ENCODE results near the gene ZMYM4. TPM values are rescaled to one million over a fixed set of nuclear protein-coding genes. Genes with fewer than 3 reads are reported as not detected.

ZMYM4 gene
- total and polyA plus RNA-seq, 10 of the 15 experiments (the other 5 are each of a cell fraction or from before 2014, with no cell fraction given), result 8.0 to 37.0 (median 28.1) TPM

DNA sequence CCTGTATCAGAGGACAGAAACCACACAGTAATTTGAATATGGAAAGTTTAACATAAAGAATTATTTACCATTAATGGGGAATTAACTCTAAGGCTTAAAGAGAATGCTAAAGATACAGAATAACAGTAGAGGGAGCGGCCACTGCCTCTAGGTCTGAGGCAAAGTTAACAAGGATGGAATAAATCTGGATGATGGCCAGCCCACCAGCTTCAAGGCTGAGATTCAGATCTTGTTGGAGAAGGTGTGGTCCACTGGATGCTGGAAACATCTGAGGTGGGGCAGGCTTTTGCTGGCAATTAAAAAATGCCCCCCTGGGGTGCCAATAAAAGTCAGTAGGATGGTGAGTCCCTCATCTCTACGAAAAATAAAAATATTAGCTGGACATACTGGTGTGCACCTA is 29.4 kb downstream of the ZMYM4 start:
- TF ChIP-seq ATF3 (IDR thresholded peaks at IDR 0.05; ENCODE audit: borderline replicate concordance, extremely low read depth, low read depth, low read length), result no peak
- no peak for TF ChIP-seq GATAD2B (conservative IDR thresholded peaks at IDR 0.05; ENCODE audit: low read depth)
- TF ChIP-seq RB1 (IDR thresholded peaks at IDR 0.05; ENCODE audit: borderline replicate concordance), result no peak
- TF ChIP-seq DPF2 (IDR thresholded peaks at IDR 0.05), result no peak
- TF ChIP-seq ZNF24 (IDR thresholded peaks at IDR 0.05), result no peak
- TF ChIP-seq NR2C1 (IDR thresholded peaks at IDR 0.05), result no peak
- TF ChIP-seq E4F1 (IDR thresholded peaks at IDR 0.05; ENCODE audit: borderline replicate concordance, partially characterized antibody), result no peak
- no peak for TF ChIP-seq ZNF207 (IDR thresholded peaks at IDR 0.05; ENCODE audit: borderline replicate concordance)
- no peak for TF ChIP-seq SMAD5 (IDR thresholded peaks at IDR 0.05; ENCODE audit: low read depth)
- TF ChIP-seq RELA (IDR thresholded peaks at IDR 0.05; ENCODE audit: borderline replicate concordance, partially characterized antibody), result no peak
- TF ChIP-seq RAD21 (IDR thresholded peaks at IDR 0.05; ENCODE audit: insufficient read depth, low read depth, low read length), result no peak
- no peak for TF ChIP-seq IRF3 (IDR thresholded peaks at IDR 0.05)
- no peak for TF ChIP-seq HDGF (IDR thresholded peaks at IDR 0.05)
- TF ChIP-seq, protein P1, sequence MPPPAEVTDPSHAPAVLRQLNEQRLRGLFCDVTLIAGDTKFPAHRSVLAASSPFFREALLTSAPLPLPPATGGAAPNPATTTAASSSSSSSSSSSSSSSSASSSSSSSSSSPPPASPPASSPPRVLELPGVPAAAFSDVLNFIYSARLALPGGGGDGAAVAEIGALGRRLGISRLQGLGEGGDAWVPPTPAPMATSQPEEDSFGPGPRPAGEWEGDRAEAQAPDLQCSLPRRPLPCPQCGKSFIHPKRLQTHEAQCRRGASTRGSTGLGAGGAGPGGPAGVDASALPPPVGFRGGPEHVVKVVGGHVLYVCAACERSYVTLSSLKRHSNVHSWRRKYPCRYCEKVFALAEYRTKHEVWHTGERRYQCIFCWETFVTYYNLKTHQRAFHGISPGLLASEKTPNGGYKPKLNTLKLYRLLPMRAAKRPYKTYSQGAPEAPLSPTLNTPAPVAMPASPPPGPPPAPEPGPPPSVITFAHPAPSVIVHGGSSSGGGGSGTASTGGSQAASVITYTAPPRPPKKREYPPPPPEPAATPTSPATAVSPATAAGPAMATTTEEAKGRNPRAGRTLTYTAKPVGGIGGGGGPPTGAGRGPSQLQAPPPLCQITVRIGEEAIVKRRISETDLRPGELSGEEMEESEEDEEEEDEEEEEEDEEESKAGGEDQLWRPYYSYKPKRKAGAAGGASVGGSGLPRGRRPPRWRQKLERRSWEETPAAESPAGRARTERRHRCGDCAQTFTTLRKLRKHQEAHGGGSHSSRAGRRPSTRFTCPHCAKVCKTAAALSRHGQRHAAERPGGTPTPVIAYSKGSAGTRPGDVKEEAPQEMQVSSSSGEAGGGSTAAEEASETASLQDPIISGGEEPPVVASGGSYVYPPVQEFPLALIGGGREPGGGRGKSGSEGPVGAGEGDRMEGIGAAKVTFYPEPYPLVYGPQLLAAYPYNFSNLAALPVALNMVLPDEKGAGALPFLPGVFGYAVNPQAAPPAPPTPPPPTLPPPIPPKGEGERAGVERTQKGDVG (CRISPR knock-in tag; IDR thresholded peaks at IDR 0.05), result no peak
- no peak for TF ChIP-seq EZH2 (IDR thresholded peaks at IDR 0.05; ENCODE audit: borderline replicate concordance, control insufficient read depth, low read depth, low read length)
- no peak for TF ChIP-seq FOS (IDR thresholded peaks at IDR 0.05; ENCODE audit: borderline replicate concordance, extremely low read depth, insufficient read length)
- TF ChIP-seq RUNX3 (IDR thresholded peaks at IDR 0.05; ENCODE audit: low read length), result no peak
- no peak for TF ChIP-seq CEBPB (IDR thresholded peaks at IDR 0.05; ENCODE audit: borderline replicate concordance in 1 of 2, low read depth in 2 of 2, low read length in 2 of 2)
- no peaks in the 10 kb centered on the region; the same call in 1 of the 2 replicates for H3K79me2 ChIP-seq (ENCODE audit: control insufficient read depth, insufficient read depth, low read length)
- ATAC-seq (no peak; the same call in 2 of the 3 replicates), DNase-seq (ENCODE audit: low read depth, low spot score) (no peak), FAIRE-seq (no peak)
- no peak overlapping the region; the same call in 1 of the 2 replicates for H3K4me2 ChIP-seq (ENCODE audit: control insufficient read depth, insufficient read depth)
- H3K27me3 ChIP-seq (replicated peaks in 1 of 2; ENCODE audit: control insufficient read depth in 2 of 2, insufficient read depth in 2 of 2, low read length in 1 of 2), result no peaks in the 10 kb centered on the region
- no TSS peak for BruUV-seq (replicated peaks)
- H3K27ac ChIP-seq (ENCODE audit: control insufficient read depth, insufficient read depth), result peak overlapping the region; percentile 35; the same call in 1 of the 2 replicates
- H3K4me1 ChIP-seq (ENCODE audit: control insufficient read depth, insufficient read depth, low read length), result peaks cover 18% of the 10 kb centered on the region
- no peak overlapping the region for H3K4me3 ChIP-seq
- H3K36me3 ChIP-seq (ENCODE audit: control insufficient read depth in 2 of 2, insufficient read depth in 2 of 2, low read length in 1 of 2), result peaks cover 0 to 3% of the 10 kb centered on the region in 2 experiments; a peak in 2 of 4 replicates
- H2AFZ ChIP-seq (ENCODE audit: control insufficient read depth, low read depth, low read length), result no peak overlapping the region
- H3K9ac ChIP-seq (ENCODE audit: control insufficient read depth, insufficient read depth, low read length), result no peak overlapping the region
- 98% methylated on average over 2 of the region's 2 CpGs for WGBS (ENCODE audit: insufficient coverage, insufficient replicate concordance, low lambda C conversion rate, missing lambda C conversion rate)
- ChIA-PET CTCF (interaction anchor here (0.8 to 5.8 kb wide), 9 partner anchors 22 to 445 kb away, joined by 3 to 49 read pairs (median 3); no protein-coding TSS in a partner anchor), SMC1A (ENCODE audit: uncharacterized antibody, unreplicated experiment) (interaction anchor here (0.6 to 5.1 kb wide), 4 partner anchors 63 to 514 kb away, joined by 3 to 32 read pairs (median 4); no protein-coding TSS in a partner anchor), POLR2A (interaction anchor here (1.3 kb wide), 1 partner anchor 105 kb away, joined by 3 read pairs; the partner anchor contains the start of gene SFPQ), RAD21 (ENCODE audit: unreplicated experiment) (interaction anchor here (0.9 to 2.0 kb wide), 2 partner anchors 96 to 438 kb away, joined by 3 to 22 read pairs; partner anchors contain the start of gene SMIM12)
- in situ Hi-C loops (cut with MboI), result no loop called here
- no peaks in the 10 kb centered on the region for H4K20me1 ChIP-seq (ENCODE audit: control insufficient read depth, insufficient read depth)
- intact Hi-C loops (cut with micrococcal nuclease; ENCODE audit: unreplicated experiment), result loop anchor here (1.0 to 5.0 kb wide), 2 partner anchors 96 to 441 kb away; partner anchors contain the start of gene SMIM12
- no peaks in the 10 kb centered on the region for H3K9me3 ChIP-seq (replicated peaks; ENCODE audit: control insufficient read depth, insufficient read depth, low read length)

All from GM12878 (cell line).